Activated CD8-positive, alpha-beta memory T cell treated with anti-CD3 and anti-CD28 coated beads for 36 hours (primary cell): ENCODE measurements around the gene ACKR4. TPM values are rescaled to one million over a fixed set of nuclear protein-coding genes. Genes with fewer than 3 reads are reported as not detected.
"Not testable (repeated sequence)": the region's sequence is repeated elsewhere in the genome, so short reads cannot be mapped to it uniquely, and the experiment has no call there.

Experiments used
- CTCF ChIA-PET: fragments of 350-600 bp; sonication (Branson Sonifier 250); formaldehyde crosslinking; loops from one replicate; lab custom pipeline; 2021; ENCODE audit warnings: antibody characterized with exemption; lab: Charles Lee
- POLR2A ChIA-PET: fragments of 350-600 bp; sonication (Branson Sonifier 250); formaldehyde crosslinking; loops from one replicate; lab custom pipeline; 2021; ENCODE audit warnings: antibody characterized with exemption; lab: Charles Lee
- total RNA-seq, 2 experiments: library from RNA; stranded (reverse); gene quantifications; one replicate each; pipeline ENCODE4 v1.2.3, GENCODE V29; 2021

The ACKR4 gene
- not detected for total RNA-seq

DNA sequence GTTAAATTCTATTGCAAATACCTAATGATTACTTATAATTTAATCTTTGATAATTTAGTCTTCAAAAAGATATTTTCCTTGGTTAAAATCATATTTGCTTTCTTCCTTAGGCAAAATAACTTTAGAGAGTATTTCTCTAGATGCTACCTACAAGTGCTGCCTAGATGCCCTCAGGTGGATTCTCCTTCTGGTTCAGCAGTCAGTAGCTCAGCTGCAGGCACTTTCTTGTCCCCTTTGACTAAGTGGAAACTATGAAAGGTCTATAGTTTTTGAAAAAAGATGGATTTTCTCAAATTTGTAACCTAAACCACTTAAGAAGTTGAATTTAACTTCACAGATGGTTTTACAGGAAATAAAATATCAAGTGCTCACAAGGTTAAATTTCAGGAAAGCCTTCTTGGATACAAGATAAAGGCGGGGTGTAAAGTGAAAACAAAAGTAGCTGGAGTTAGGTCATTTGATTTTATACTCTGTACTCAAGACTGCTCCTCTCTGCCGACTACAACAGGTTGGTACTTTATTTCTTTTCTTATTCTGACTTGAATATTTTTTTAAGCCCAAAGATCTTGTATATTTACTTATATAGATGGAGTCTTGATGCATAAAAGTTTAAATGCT is at the start of gene ACKR4:
ACKR4 (plus strand) TSS at position 455 of the 618 bp plus-strand sequence. CDS start 3,128 bp downstream, outside the sequence.
- ChIA-PET POLR2A (no interaction called here), CTCF (no interaction called here)

GRCh38 chr3:132549169-132549568 is 47.9 kb upstream of the ACKR4 start:
- POLR2A ChIA-PET, result no interaction called here

DNA sequence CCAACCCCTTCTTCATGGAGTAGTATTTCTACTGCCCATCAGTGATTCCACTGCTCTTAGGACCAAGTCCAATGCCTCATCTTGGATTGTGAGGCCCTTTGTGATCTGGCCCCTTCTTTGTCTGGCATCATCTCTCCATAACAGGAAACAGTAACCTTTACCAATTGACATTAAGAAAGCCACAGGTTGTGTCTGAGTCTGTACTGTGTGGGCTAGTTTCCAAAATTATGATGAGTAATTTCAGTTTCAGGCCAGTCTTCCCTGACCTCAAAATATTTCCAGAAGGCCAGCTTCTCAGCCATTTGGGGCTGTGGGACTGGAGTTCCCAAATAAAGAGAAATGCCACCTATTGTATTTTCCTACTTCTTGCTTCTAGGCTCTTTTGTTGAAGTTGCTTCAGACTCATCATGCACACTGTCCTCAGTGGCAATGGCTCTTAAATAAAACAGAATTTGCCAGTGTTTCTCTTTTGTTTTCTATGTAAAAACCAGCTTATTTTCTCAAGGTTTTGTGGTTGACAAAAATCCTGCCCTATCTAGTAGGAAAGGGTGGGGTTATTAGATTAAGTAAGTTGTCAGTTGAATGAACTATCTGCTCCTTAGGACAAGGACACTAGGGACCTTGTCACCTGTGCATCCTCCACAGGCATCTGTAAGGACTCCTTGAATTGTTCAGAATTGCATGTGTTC is 47.0 kb upstream of the ACKR4 start:
- POLR2A ChIA-PET, result no interaction called here
- CTCF ChIA-PET, result interaction anchor here (4.0 kb wide), 1 partner anchor 14 kb away, joined by 18 read pairs; no protein-coding TSS in a partner anchor

More at GRCh38 chr3:132549169-132549568, 47.9 kb upstream of the ACKR4 start:
- CTCF ChIA-PET, result interaction anchor here (0.6 to 4.0 kb wide), 2 partner anchors 13 to 887 kb away, joined by 3 to 18 read pairs; no protein-coding TSS in a partner anchor

DNA sequence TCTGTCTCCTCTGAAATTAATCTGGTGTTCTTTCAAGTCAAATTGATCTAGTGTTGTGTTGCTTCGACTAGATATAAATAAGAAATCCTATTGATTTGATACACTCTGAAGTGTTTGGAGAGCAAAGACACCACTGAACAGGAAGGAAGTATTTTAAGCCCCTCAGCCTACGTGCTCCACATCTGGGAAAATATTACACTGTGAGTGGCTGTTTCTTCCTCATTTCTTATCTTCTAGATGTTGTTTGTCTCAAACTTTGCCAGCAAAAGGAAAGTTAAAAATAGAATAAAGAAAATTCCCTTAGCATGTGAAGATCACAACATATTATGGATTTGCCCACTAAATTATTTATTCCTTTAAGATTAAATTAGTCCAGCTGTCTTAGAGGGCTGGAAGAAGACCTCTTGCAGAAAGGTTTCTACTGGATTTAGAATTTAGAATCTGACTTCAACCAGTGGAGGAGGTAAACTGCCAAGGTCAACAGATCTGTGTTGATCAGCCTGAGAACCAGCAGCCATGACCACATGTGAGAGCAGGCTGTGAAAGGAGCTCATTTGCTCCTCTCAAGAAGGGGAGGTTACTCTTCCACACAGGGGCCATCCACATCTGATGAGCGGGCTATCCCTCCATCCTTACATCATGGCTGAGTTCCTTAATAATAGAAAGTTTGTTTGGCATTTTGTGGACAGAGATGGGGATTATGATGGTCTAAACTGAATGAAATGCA is 46.3 kb upstream of the ACKR4 start:
- POLR2A ChIA-PET, result interaction anchor here (1.0 kb wide), 1 partner anchor 18 kb away, joined by 4 read pairs; no protein-coding TSS in a partner anchor
- CTCF ChIA-PET, result interaction anchor here (0.9 to 4.0 kb wide), 2 partner anchors 14 to 48 kb away, joined by 3 to 18 read pairs; no protein-coding TSS in a partner anchor

GRCh38 chr3:132553826-132554225 is 43.2 kb upstream of the ACKR4 start:
- ChIA-PET POLR2A (no interaction called here), CTCF (no interaction called here)

GRCh38 chr3:132554437-132554836 is 42.6 kb upstream of the ACKR4 start:
- POLR2A ChIA-PET, result no interaction called here
- CTCF ChIA-PET, result no interaction called here

GRCh38 chr3:132555306-132556035 is 41.6 kb upstream of the ACKR4 start:
- CTCF ChIA-PET, result no interaction called here

GRCh38 chr3:132556036-132556386 is 41.1 kb upstream of the ACKR4 start:
- CTCF ChIA-PET, result not testable (repeated sequence)

More at GRCh38 chr3:132555306-132556035, 41.6 kb upstream of the ACKR4 start:
- POLR2A ChIA-PET, result no interaction called here

GRCh38 chr3:132556508-132557159 is 40.4 kb upstream of the ACKR4 start:
- ChIA-PET CTCF (no interaction called here), POLR2A (no interaction called here)

More at GRCh38 chr3:132556036-132556386, 41.1 kb upstream of the ACKR4 start:
- POLR2A ChIA-PET, result not testable (repeated sequence)

DNA sequence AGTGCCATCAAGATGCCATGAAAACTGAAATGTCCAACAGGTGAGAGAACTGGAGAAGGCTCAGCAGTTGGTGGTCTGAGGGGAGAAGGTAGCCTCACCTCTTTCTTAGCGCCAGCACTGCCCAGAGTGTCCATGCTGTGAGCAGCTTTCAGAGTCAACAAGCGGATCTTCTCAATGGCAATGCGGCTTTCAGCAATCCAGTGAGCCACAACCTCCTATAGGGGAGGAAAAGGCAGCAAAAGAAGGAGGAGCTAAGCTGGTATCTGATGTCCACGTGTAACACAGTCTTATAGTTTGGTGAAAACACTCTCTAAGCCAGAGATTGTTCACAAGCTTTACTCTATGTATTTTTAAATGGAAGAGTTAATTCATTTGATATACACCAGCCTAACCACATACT is 36.1 kb upstream of the ACKR4 start:
- POLR2A ChIA-PET, result no interaction called here
- CTCF ChIA-PET, result no interaction called here

- POLR2A ChIA-PET, result no interaction called here
Observed at GRCh38 chr3:132563420-132564069, 33.5 kb upstream of the ACKR4 start.

GRCh38 chr3:132564070-132564465 is 33.0 kb upstream of the ACKR4 start:
- ChIA-PET CTCF (no interaction called here), POLR2A (no interaction called here)

More at GRCh38 chr3:132563420-132564069, 33.5 kb upstream of the ACKR4 start:
- CTCF ChIA-PET, result no interaction called here

DNA sequence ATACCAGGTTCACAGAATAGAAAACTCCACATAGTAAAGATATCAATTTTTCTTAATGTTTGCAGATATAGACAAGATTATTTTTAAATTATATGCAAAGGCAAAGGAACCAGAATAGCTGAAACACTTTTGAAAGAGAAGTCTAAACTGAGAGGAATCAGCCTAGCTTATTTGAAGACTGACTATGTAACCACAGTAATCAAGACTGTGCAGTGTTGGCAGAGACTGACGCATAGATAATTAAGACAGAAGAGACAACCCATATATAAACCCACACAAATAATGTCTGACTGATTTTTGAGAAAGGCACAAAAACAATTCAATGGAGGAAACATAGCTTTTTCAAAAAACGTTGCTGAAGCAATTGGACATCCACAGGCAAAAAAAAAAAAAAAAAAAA is 28.6 kb upstream of the ACKR4 start:
- CTCF ChIA-PET, result no interaction called here
- POLR2A ChIA-PET, result interaction anchor here (1.6 kb wide), 1 partner anchor 17 kb away, joined by 4 read pairs; no protein-coding TSS in a partner anchor

- POLR2A ChIA-PET, result interaction anchor here (1.6 kb wide), 1 partner anchor 18 kb away, joined by 4 read pairs; no protein-coding TSS in a partner anchor
- CTCF ChIA-PET, result interaction anchor here (0.9 kb wide), 1 partner anchor 11 kb away, joined by 3 read pairs; no protein-coding TSS in a partner anchor
Observed at GRCh38 chr3:132569153-132569552, 27.9 kb upstream of the ACKR4 start.

DNA sequence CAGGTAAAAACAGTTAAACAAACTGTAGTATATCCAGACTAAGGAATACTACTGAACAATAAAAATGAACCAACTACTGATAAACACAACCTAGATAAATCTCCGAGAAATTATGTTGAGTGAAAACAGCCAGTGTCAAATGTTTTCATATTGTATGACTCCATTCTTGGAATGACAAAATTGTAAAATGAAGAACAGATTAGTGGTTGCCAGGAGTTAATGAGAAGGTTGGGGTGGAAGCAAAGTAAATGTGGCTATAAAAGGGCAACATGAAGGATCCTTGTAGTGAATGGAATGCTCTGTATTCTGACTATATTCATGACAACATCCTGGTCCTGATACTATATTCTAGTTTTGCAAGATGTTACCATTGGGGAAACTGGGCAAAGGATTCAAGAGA is 27.5 kb upstream of the ACKR4 start:
- ChIA-PET POLR2A (interaction anchor here (1.6 kb wide), 1 partner anchor 19 kb away, joined by 4 read pairs; no protein-coding TSS in a partner anchor), CTCF (interaction anchor here (0.9 kb wide), 1 partner anchor 11 kb away, joined by 3 read pairs; no protein-coding TSS in a partner anchor)

GRCh38 chr3:132570016-132570415 is 27.1 kb upstream of the ACKR4 start:
- POLR2A ChIA-PET, result no interaction called here

GRCh38 chr3:132573797-132574211 is 23.3 kb upstream of the ACKR4 start:
- POLR2A ChIA-PET, result no interaction called here
- CTCF ChIA-PET, result no interaction called here

More at GRCh38 chr3:132570016-132570415, 27.1 kb upstream of the ACKR4 start:
- CTCF ChIA-PET, result interaction anchor here (0.9 kb wide), 1 partner anchor 12 kb away, joined by 3 read pairs; no protein-coding TSS in a partner anchor

DNA sequence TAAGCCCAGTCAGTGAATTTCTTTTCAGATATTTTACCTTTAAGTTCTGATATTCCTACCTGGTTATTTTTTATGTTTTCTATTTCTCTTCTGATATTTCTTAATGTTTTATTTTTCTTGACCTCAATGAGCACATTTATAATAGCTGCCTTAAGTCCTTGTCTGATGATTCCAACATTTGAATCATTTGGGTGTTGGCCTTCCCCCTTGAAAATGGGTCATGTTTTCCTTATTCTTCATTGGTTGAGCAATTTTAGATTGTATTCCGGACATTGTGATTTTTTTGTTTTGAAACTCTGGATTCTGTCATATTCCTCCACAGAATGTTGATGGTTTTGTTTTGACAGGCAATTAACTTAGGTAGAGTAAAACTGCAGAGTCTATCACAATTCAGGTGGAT is 9.7 kb upstream of the ACKR4 start:
- CTCF ChIA-PET, result interaction anchor here (1.2 kb wide), 1 partner anchor 54 kb away, joined by 3 read pairs; no protein-coding TSS in a partner anchor
- POLR2A ChIA-PET, result no interaction called here
